Hindlimb muscle (tissue), 1 donor: ENCODE data around the gene SAT1. TPM values are rescaled to one million over a fixed set of nuclear protein-coding genes. Genes with fewer than 3 reads are reported as not detected.
A peak's percentile ranks its signal among the peaks of the same experiment; 100 is the strongest.
"Not testable (repeated sequence)": the region's sequence is repeated elsewhere in the genome, so short reads cannot be mapped to it uniquely, and the experiment has no call there.

ENCODE experiments used
- DNase-seq: peaks from one replicate; pipeline ENCODE4 v3.0.0-alpha.2; 2013
- polyA plus RNA-seq: library from polyadenylated mRNA; unstranded; fragments of 120-200 nt; gene quantifications from one replicate; pipeline ENCODE4 v1.2.1, GENCODE V29; 2013; ENCODE audit not compliant: insufficient read length

The SAT1 gene
- polyA plus RNA-seq, result 36.6 TPM

GRCh38 chrX:23782863-23783588 is at the start of gene SAT1:
SAT1 (plus strand) TSS chrX:23783173; CDS start chrX:23783352, 179 bp downstream.
- peak; percentile 92 for DNase-seq

- no peak for DNase-seq
Observed at GRCh38 chrX:23736030-23736429, 46.9 kb upstream of the SAT1 start.

GRCh38 chrX:23737413-23737812 is 45.6 kb upstream of the SAT1 start:
- DNase-seq, result no peak

GRCh38 chrX:23742174-23742696 is 40.7 kb upstream of the SAT1 start:
- peak; percentile 38 for DNase-seq

- peak; percentile 90 for DNase-seq
Observed at GRCh38 chrX:23742697-23743622, 40.0 kb upstream of the SAT1 start, which contains the start of gene ACOT9. ACOT9 (minus strand) TSS chrX:23743276; CDS start chrX:23743144, 132 bp downstream.

GRCh38 chrX:23743623-23743971 is 39.4 kb upstream of the SAT1 start:
- not testable (repeated sequence) for DNase-seq

- DNase-seq, result no peak
Observed at GRCh38 chrX:23745786-23746185, 37.2 kb upstream of the SAT1 start.

- no peak for DNase-seq
Observed at GRCh38 chrX:23749129-23749528, 33.8 kb upstream of the SAT1 start.

GRCh38 chrX:23749576-23749975 is 33.4 kb upstream of the SAT1 start:
- DNase-seq, result no peak

GRCh38 chrX:23752740-23753415 is 30.1 kb upstream of the SAT1 start:
- peak; percentile 29 for DNase-seq

- no peak for DNase-seq
Observed at GRCh38 chrX:23754664-23755063, 28.3 kb upstream of the SAT1 start.

- DNase-seq, result no peak
Observed at GRCh38 chrX:23756165-23756564, 26.8 kb upstream of the SAT1 start.

GRCh38 chrX:23759821-23760220 is 23.2 kb upstream of the SAT1 start:
- DNase-seq, result no peak

- DNase-seq, result no peak
Observed at GRCh38 chrX:23764188-23764984, 18.6 kb upstream of the SAT1 start.

- no peak for DNase-seq
Observed at GRCh38 chrX:23765449-23765848, 17.5 kb upstream of the SAT1 start.

- no peak for DNase-seq
Observed at GRCh38 chrX:23765868-23766267, 17.1 kb upstream of the SAT1 start.

GRCh38 chrX:23766650-23767551 is 16.1 kb upstream of the SAT1 start:
- no peak for DNase-seq

- DNase-seq, result no peak
Observed at GRCh38 chrX:23770142-23770541, 12.8 kb upstream of the SAT1 start.

- not testable (repeated sequence) for DNase-seq
Observed at GRCh38 chrX:23771086-23771485, 11.9 kb upstream of the SAT1 start.

GRCh38 chrX:23773601-23774175 is 9.3 kb upstream of the SAT1 start:
- DNase-seq, result no peak
